ENCODE measurements around the gene MTM1.

Gene MTM1

DNA sequence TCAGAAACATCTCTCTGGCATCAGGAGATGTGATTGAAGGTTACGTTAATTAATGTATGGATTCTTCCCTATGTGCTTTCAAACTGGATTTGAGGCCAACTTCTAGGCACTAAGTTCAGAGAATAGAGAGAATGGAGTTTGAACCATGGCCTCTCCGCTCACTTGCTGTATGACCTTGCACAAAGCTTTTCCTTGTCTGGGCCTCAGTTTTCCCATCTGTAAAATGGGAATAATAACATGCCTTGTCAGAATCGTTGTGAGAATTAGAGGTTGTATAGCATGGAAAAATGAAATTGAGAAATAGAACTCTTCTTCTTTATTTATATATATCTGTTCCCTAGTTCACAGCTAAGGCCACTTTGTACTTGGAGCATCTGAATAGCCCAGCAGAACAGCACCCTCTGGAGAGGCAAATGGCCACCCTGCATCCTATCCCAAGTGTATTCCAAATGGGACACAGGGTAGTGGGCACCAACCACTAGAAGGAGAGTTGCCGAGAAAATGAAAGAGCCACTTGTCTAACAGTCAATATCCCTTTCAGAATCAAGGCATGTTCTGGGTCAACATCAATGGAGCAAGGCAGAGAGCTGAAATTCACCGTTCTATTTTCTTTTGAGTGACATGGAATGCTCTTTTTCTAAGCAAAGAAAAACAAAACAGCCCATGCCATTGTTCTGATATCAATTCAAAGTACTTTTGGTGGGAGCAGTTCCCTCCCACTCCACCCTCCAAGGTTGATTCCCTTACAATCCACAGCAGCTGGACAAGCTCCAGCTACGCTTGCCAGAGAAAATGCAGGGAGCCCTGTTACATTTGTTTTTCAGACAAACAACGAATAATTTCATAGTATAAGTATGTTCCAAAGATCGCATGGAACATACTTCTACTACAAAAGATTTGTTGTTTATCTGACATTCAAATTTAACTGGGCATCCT lies 23.3 kb upstream of the MTM1 start:
- no peaks in the 10 kb centered on the region for H3K9me3 ChIP-seq (ENCODE audit: insufficient read depth, low read length)
- H3K4me3 ChIP-seq (ENCODE audit: low read length), result no peak overlapping the region
- H3K36me3 ChIP-seq (replicated peaks; ENCODE audit: low read depth, low read length), result no peaks in the 10 kb centered on the region
- H3K79me2 ChIP-seq (ENCODE audit: low read length), result no peaks in the 10 kb centered on the region
- H4K20me1 ChIP-seq (ENCODE audit: insufficient read depth, low read length), result no peaks in the 10 kb centered on the region
- H3K27ac ChIP-seq (ENCODE audit: low read length), result no peak overlapping the region
- no peaks in the 10 kb centered on the region for H3K27me3 ChIP-seq (ENCODE audit: low read depth, low read length)
- no peak overlapping the region for H3K9ac ChIP-seq (ENCODE audit: low read length)
- H3K4me2 ChIP-seq (ENCODE audit: low read length), result no peak overlapping the region
- TF ChIP-seq, protein P1, sequence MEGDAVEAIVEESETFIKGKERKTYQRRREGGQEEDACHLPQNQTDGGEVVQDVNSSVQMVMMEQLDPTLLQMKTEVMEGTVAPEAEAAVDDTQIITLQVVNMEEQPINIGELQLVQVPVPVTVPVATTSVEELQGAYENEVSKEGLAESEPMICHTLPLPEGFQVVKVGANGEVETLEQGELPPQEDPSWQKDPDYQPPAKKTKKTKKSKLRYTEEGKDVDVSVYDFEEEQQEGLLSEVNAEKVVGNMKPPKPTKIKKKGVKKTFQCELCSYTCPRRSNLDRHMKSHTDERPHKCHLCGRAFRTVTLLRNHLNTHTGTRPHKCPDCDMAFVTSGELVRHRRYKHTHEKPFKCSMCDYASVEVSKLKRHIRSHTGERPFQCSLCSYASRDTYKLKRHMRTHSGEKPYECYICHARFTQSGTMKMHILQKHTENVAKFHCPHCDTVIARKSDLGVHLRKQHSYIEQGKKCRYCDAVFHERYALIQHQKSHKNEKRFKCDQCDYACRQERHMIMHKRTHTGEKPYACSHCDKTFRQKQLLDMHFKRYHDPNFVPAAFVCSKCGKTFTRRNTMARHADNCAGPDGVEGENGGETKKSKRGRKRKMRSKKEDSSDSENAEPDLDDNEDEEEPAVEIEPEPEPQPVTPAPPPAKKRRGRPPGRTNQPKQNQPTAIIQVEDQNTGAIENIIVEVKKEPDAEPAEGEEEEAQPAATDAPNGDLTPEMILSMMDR (IDR thresholded peaks at IDR 0.05; ENCODE audit: low read depth, low read length), result no peak
- no peak for TF ChIP-seq EZH2phosphoT487 (IDR thresholded peaks at IDR 0.05; ENCODE audit: low read depth)
- peaks cover 45% of the 10 kb centered on the region for H3K4me1 ChIP-seq (ENCODE audit: low read length)
- no peak overlapping the region for H2AFZ ChIP-seq (ENCODE audit: low read depth, low read length)

DNA sequence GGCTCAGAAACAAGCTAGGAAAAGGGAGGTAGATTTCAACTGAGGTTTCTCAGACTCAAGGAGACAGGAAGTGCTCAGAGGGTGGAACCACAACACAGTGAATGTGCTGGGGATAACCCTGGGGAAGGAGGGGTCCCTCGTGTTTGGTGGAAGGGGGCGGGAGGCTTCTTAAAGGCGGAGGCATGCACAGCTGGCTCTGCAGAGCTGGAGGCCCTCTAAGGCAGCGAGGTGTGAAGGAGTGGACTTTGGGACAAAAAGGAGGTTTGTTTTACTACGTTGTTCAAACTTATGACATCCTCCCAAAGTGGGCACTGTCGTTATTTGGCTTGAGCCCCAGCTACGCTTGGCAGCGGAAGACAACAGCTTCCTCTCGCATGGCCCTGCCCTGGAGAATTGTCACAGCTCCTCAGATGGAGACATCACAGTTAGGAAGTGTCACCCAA lies 21.7 kb upstream of the MTM1 start:
- H3K4me3 ChIP-seq (ENCODE audit: low read length), result peak overlapping the region; percentile 69; the same call in 1 of the 2 replicates
- H3K4me2 ChIP-seq (ENCODE audit: low read length), result peak overlapping the region; percentile 83
- no peaks in the 10 kb centered on the region for H3K9me3 ChIP-seq (ENCODE audit: insufficient read depth, low read length)

DNA sequence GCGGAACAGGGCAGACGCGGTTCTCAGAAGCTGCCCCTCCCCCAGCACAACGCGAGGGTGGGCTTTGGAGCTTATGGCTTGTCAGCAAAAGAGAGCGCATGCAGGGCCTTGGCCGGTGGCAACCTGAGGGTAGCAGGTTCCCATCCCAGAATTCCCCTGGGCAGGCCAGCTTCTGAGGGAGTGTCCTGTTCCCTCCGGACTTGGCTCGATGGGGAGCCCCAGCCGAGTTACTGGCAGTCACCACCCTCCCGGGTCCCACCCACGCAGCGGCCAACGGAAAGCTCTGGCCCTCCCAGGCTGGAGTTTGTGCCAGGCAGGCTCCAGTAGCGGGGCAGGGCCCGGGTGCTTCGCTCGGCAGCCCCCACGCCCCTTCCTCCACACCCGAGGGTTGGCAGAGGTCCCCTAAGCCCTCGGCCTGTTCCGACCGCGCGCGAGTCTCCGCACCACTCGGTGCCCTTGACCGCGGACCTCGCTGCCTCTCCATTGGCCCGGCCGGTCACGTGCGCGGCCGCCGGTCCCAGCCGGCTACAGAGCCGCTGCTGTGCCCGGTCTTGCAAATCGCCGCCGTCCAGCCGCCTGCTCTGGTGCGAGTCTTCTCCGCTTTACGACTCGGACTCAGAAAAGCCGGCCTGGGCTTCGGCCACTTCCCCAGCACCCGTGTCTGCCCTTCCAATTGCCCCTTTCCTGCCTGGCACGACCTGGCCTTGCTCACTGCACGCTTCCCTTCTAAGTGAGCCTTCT lies 20.9 kb upstream of the MTM1 start:
- no peaks in the 10 kb centered on the region for H3K36me3 ChIP-seq (replicated peaks; ENCODE audit: low read depth, low read length)
- no peaks in the 10 kb centered on the region for H4K20me1 ChIP-seq (ENCODE audit: insufficient read depth, low read length)
- no peaks in the 10 kb centered on the region for H3K27me3 ChIP-seq (ENCODE audit: low read depth, low read length)
- H3K9ac ChIP-seq (ENCODE audit: low read length), result peak overlapping the region; percentile 61
- no peaks in the 10 kb centered on the region for H3K79me2 ChIP-seq (ENCODE audit: low read length)
- H2AFZ ChIP-seq (ENCODE audit: low read depth, low read length), result peak overlapping the region; percentile 64; the same call in 1 of the 2 replicates
- peak overlapping the region; percentile 69 for H3K4me3 ChIP-seq (ENCODE audit: low read length)
- no peaks in the 10 kb centered on the region for H3K9me3 ChIP-seq (ENCODE audit: insufficient read depth, low read length)
- TF ChIP-seq, protein P1 (IDR thresholded peaks at IDR 0.05; ENCODE audit: low read depth, low read length), result no peak
- TF ChIP-seq EZH2phosphoT487 (IDR thresholded peaks at IDR 0.05; ENCODE audit: low read depth), result no peak
- peaks cover 35% of the 10 kb centered on the region for H3K4me1 ChIP-seq (ENCODE audit: low read length)
- H3K27ac ChIP-seq (ENCODE audit: low read length), result no peak overlapping the region
- peak overlapping the region; percentile 83 for H3K4me2 ChIP-seq (ENCODE audit: low read length)

More for the DNA sequence above, 21.7 kb upstream of the MTM1 start:
- 0 out of 2 replicates have a peak overlapping the region, but pooled peaks have one; percentile 39 for H2AFZ ChIP-seq (ENCODE audit: low read depth, low read length)
- no peak overlapping the region for H3K27ac ChIP-seq (ENCODE audit: low read length)
- H3K27me3 ChIP-seq (ENCODE audit: low read depth, low read length), result no peaks in the 10 kb centered on the region
- H3K4me1 ChIP-seq (ENCODE audit: low read length), result peaks cover 43% of the 10 kb centered on the region
- no peaks in the 10 kb centered on the region for H3K36me3 ChIP-seq (replicated peaks; ENCODE audit: low read depth, low read length)
- TF ChIP-seq, protein P1 (IDR thresholded peaks at IDR 0.05; ENCODE audit: low read depth, low read length), result no peak
- no peak for TF ChIP-seq EZH2phosphoT487 (IDR thresholded peaks at IDR 0.05; ENCODE audit: low read depth)
- H3K9ac ChIP-seq (ENCODE audit: low read length), result no peak overlapping the region
- no peaks in the 10 kb centered on the region for H3K79me2 ChIP-seq (ENCODE audit: low read length)
- H4K20me1 ChIP-seq (ENCODE audit: insufficient read depth, low read length), result no peaks in the 10 kb centered on the region

DNA sequence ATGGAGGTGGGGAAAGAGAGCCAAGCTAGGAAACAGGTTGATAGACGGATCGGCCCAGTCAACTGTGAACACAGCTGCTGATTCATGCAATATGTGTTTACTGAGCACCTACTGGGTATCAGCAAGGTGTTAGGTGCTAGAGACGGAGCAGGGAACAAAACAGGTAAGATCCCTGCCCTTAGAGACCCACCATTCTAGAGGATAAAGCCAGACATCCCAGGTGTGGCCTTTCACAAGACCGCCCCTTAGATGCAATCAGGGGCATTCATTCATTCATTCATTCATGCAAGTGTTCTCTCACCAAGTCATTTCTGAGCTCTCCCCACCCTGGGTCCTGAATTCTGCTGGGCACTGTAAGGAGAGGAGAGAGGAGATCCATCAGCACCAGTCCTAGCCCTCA lies 20.2 kb upstream of the MTM1 start:
- peak overlapping the region; percentile 61; the same call in 1 of the 2 replicates for H3K9ac ChIP-seq (ENCODE audit: low read length)
- peak overlapping the region; percentile 69 for H3K4me3 ChIP-seq (ENCODE audit: low read length)

More for the DNA sequence above, 20.2 kb upstream of the MTM1 start:
- H3K4me2 ChIP-seq (ENCODE audit: low read length), result peak overlapping the region; percentile 83
- no peaks in the 10 kb centered on the region for H3K79me2 ChIP-seq (ENCODE audit: low read length)
- H2AFZ ChIP-seq (ENCODE audit: low read depth, low read length), result peak overlapping the region; percentile 64; the same call in 1 of the 2 replicates
- no peak overlapping the region for H3K27ac ChIP-seq (ENCODE audit: low read length)
- no peaks in the 10 kb centered on the region for H3K36me3 ChIP-seq (replicated peaks; ENCODE audit: low read depth, low read length)
- H3K4me1 ChIP-seq (ENCODE audit: low read length), result peaks cover 28% of the 10 kb centered on the region
- H3K9me3 ChIP-seq (ENCODE audit: insufficient read depth, low read length), result no peaks in the 10 kb centered on the region
- no peaks in the 10 kb centered on the region for H4K20me1 ChIP-seq (ENCODE audit: insufficient read depth, low read length)
- no peaks in the 10 kb centered on the region for H3K27me3 ChIP-seq (ENCODE audit: low read depth, low read length)
- no peak for TF ChIP-seq EZH2phosphoT487 (IDR thresholded peaks at IDR 0.05; ENCODE audit: low read depth)
- TF ChIP-seq, protein P1 (IDR thresholded peaks at IDR 0.05; ENCODE audit: low read depth, low read length), result no peak

Data from OCI-LY3 (cell line).